Loucy (cell line): Measurements from ENCODE around the gene ZNF333.

Experiments
- CTCF ChIP-seq: fragments of 200-600 bp; sonication (generic); conservative IDR thresholded peaks from 2 replicates; pipeline ENCODE4 v1.5.1; 2014; ENCODE audit warnings: mild to moderate bottlenecking, antibody characterized with exemption, low read length
- EZH2phosphoT487 ChIP-seq: fragments of 200-600 bp; IDR thresholded peaks from 2 replicates; pipeline ENCODE4 v1.6.1; 2018; ENCODE audit warnings: antibody characterized with exemption, mild to moderate bottlenecking, moderate library complexity, borderline replicate concordance

DNA sequence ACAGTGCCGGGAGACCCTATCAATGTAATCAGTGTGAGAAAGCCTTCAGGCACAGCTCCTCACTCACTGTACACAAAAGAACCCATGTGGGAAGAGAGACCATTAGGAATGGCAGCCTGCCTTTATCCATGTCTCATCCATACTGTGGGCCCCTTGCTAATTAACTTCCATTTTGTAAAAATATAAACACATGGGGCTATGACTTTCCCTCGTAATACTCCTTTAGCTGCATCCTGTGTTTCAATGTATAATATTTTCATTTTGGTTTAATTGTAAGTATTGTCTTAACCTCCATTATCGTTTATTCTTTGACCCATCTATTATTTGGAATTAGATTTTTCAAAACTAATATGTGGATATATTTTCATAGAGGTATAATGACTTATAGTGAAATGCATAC lies 29.3 kb downstream of the ZNF333 start:
- TF ChIP-seq CTCF (no peak), EZH2phosphoT487 (no peak)
